ENCODE results near the gene SYNDIG1L.
"Not testable (repeated sequence)": the region's sequence is repeated elsewhere in the genome, so short reads cannot be mapped to it uniquely, and the experiment has no call there.

The SYNDIG1L gene

GRCh38 chr14:74426202-74426582, at the start of gene SYNDIG1L:
TSS of gene SYNDIG1L (minus strand) at chr14:74426210. CDS start at chr14:74409744, 16,466 bp downstream.
- DNase-seq, result no peak

DNA sequence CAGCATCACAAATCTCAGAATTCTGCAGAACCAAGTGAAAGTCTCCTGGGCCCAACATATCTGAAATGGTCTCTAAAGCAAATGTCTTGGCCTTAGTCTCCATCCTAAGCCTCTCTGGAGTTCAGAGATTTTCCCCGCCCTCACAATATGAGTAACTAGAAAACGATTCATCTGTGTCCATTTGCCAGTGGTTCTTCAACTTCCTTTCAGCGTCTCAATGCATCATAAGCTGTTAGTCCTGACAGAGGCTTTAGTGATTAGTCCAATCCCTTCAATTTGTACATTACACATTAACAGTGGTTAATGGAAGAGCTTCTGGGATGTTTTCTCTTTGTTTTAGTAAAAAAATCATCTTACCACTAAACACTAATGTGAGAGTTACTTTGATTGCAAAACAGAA, 49.7 kb upstream of the SYNDIG1L start:
- DNase-seq, result no peak

DNA sequence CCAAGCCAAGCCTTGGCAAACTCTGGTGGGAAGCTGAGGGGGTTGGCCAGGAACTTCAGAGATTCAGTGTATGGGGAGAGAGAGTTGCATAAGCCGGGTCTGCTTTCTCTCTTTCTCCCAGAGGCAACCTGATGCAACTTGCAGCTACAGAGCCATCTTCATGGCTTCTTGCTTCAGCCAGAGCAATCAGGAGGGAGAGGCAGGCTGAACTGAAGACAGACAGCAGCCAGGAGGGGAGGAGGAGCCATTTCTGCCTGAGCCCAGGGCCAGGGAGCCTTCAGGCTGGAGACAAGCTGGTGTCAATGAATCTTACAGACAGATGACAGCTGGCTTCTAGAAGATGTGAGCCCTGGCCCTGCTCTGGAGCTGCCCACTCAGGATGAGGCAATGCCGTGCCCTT, 48.4 kb upstream of the SYNDIG1L start:
- DNase-seq, result no peak

GRCh38 chr14:74472601-74473000, 46.6 kb upstream of the SYNDIG1L start:
- DNase-seq, result no peak

GRCh38 chr14:74469548-74470518, 43.8 kb upstream of the SYNDIG1L start:
- no peak for DNase-seq

DNA sequence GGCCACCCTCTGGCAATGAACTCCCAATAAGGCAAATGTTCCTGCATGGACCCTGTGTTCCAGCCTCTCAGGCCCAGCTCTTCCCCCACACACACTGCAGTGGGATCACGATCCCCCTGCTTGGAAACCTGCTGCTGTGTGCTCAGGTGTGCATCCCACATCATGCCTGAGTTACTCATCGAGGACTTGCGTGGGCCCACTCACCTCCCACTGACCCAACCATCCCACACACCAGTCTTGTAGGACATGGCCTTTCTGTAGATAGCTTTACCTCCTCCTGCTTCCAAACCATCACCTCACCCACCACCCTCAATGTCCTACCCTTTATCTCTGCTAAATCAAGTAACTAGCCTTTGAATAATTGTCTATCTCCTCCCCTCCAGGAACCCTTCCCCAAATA, 42.5 kb upstream of the SYNDIG1L start:
- DNase-seq, result no peak

DNA sequence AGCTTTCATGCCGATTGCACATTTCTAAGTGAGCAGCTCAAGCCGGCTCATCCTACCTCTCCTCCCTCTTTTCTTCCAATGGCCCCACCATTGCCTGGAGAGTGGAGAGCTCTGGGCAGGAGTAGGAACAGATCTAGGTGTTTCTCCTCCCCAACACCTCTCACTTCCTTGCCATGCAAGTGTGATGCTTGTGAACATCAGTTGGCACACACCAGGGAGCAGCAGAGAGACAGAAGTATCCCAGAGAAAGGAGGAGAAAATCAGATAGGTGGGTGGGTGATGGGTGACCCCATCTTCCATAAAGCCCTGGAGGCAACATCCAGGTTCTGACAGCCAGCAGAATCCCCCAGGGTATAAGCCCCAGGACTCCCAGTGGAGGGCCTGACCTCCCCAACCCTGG, 39.3 kb upstream of the SYNDIG1L start:
- no peak for DNase-seq

DNA sequence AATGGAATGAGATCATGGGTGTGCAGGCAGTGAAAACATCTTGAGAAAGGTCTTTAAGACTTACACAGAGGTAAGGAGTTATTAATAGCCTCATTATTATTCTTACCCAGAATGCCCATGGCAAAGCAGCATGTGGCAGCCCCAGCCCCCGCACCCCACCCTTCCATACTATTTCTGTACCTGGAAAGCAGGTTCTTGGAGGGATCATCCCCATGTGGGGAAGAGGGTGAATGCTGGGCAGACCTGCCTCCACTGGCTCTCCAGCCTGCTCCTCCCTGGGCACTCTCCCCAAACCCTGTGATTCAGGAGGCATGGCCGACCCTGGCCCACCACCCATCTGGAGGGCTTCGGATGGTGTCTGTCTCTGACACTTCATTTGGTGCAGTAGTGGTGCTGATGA, 38.8 kb upstream of the SYNDIG1L start:
- DNase-seq, result no peak

DNA sequence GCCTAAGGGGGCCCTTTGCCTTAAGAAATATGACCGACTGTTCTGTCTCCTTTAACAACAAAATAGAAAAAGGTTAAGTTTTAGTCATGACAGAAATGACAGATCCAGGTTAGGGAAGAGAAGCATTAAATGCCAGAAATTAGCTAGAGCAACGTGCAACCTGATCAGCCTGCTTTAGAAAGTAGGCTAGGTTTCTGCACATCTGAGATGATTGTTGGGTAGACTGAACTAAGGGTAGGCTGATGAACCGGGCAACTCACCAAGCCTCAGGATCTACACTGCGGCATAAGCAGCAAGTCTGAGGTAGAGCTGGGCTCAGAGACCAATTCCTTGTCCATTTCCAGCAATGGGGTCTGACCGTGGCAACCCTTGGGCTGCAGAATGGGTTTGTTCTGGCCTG, 37.7 kb upstream of the SYNDIG1L start:
- no peak for DNase-seq

- DNase-seq, result no peak
Observed at GRCh38 chr14:74462993-74463392, 37.0 kb upstream of the SYNDIG1L start.

DNA sequence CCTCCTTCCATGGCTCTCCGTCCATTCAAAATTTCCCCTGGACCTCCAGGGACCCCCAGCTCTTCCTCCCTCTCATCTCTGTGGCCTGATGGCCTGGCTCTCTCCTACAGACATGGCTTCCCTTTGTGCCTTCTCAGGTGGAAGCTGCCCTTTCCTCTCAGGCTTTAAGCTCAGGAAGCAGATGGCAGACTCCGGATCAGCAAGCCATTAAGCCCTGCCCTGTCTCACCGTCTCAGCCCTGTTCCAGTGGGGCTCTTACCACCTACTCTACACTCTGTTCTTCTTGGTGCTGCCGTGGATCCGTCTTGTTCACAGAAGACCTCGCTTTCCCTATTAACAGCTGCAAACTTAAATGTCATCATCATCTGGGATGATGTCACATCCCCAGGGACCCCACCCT, 34.0 kb upstream of the SYNDIG1L start:
- no peak for DNase-seq

GRCh38 chr14:74459289-74459946, 33.4 kb upstream of the SYNDIG1L start:
- peak; percentile 48 to 59 for DNase-seq

GRCh38 chr14:74457565-74457895, 31.5 kb upstream of the SYNDIG1L start:
- DNase-seq, result no peak

DNA sequence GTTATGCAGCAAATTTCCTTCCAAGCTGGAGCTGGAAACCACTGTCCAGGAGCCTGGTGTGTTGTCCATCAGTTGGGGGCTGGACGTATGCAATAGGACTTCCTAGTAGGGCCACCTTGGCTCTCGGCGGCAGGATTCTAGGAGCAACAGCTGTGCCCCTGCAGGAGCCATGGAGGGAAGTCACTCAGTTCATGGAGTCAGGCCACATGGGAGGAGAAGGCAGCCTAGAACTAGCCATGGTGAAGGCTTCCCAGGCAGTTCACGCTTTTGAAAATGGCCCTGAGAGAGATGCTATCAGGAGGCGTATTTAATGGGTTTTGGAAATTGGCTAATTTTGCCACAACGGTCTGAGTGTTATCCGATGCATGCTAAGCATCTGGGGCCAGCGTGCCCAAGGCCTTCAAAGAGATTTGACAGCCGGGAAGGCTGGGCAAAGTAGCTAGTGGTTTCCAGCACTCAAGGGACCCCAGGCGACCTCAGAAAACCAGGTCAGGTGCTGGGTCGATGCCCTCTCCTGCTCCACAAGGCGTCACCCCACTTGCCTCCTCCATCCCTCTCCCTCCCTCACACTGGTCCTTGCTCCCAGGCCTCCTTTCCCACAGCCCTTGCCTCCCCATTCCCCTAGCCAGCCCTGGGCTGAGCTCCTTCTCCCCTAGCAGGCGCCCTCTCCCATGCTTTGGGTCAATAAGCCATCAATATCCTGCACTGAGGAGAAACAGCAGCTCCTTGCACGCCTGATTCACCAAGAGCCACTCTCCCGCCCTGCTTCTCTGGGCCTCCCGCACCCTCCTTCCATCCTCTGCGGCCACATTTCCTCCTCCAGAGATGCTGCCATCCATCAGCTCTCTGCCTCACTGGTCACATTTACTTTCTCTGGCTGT, 30.9 kb upstream of the SYNDIG1L start:
- no peak for DNase-seq

DNA sequence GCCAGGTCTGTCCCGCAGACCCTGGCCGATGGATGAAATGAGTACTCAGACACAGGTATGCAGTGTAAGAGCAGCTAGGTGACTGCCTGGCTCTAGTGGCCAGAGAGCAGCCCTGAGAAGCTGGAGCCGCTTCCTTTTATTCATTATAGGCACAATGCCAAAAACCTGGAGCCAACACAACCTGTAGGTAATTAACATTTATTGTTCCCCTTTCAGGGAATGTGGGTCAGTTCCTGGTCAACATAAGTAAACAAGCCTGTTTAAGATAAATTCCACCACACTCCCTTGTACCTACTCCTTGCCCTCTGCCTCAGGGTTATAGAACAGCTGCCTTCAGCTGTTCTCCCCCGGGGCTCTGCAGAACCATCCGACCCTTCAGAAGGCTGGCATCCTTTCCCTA, 28.4 kb upstream of the SYNDIG1L start:
- not testable (repeated sequence) for DNase-seq

DNA sequence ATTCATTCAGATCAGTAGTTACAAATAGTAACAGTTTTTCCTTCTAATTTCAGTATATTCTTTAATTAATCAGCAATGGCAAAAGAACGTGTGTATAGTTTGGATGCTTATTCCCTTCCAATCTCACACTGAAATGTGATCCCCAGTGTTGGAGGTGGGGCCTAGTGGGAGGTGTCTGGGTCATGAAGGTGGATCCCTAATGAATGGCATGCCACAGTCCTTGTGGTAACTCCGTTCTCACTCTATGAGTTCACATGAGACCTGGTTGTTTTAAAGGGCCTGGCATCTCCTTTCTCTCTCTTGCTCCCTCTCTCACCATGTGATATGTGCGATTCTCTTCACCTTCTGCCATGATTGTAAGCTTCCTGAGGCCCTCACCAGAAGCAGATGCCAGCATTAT, 18.9 kb upstream of the SYNDIG1L start:
- no peak for DNase-seq

- no peak for DNase-seq
Observed at GRCh38 chr14:74442757-74443156, 16.7 kb upstream of the SYNDIG1L start.

DNA sequence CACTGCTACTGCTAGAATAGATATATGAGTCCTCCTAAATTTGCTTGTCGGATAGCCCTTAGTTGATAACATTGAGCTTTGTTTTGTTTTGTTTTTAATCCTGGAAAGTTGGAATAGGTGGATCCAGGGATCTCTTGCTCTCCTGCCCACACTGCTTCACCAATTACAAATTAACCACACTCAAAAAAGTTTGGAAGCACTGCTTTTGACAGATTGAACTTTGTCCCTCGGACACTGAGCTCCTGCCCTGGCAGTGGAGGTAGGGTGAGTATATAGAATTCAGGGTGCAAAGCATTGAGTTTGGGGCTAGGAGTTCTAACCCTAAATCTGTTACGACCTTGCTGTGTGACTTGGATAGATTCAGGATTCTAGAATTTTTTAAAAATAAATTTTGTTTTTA, 15.1 kb upstream of the SYNDIG1L start:
- no peak for DNase-seq

GRCh38 chr14:74438351-74438915, 12.4 kb upstream of the SYNDIG1L start:
- DNase-seq, result no peak

DNA sequence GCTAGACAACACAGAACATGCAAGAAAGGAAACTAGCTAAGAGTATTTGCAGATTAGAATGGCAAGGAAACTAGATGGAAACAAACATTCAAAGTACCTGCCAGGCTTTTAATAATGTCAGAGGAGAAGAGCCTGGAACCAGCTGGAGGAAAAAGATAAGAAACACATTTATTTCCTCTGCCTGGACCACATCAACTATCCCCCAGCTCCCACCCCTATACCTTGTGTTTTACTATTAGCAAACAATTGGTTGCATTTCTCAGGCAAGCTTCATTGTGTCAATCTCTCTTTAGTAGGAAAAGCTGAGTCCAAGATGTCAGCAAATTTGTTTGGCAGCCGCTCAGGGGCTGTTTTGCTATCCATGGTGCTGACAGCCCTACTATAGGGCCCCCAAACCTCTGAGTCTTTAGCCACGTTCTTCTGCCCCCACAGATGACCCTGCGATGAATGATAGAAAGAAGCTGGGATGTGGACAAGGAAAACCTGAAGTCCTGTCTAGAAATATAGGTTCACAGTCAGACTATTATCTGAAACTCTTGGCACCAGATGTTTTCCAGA, 11.6 kb upstream of the SYNDIG1L start:
- no peak for DNase-seq

DNA sequence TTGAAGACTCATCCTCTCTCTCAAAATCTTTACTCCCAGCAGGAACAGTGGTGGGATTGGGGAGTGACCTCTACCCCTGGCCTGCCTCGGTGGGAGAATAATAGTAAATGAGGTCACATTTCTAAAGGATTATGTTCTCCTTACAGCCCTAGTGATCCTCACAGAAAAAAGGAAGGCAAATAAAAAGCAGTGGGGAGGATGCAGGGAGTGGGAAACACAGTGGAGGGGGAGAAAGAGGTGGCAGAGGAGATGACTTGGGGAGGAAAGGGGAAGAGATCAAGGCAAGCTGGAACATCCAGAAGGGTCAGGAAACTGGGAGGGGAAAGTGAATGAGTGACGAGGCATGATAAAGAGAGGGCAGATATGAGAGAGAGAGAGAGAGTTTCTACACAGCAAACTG, 8.3 kb upstream of the SYNDIG1L start:
- DNase-seq, result no peak

GRCh38 chr14:74429991-74430390, 4.0 kb upstream of the SYNDIG1L start:
- no peak for DNase-seq

- DNase-seq, result no peak
Observed at GRCh38 chr14:74429221-74429691, 3.2 kb upstream of the SYNDIG1L start.

Measured in activated T-cell treated with anti-CD3 and anti-CD28 coated beads, Interleukin-2, amount 50 U/mL, for 48 hours (primary cell).